IPS-18a (cell line): ENCODE results near the gene CUL4B.
"Not testable (repeated sequence)": the region's sequence is repeated elsewhere in the genome, so short reads cannot be mapped to it uniquely, and the experiment has no call there.

Source experiments
- H3K27ac ChIP-seq: one replicate; pipeline ENCODE4 v1.5.1; 2013; ENCODE audit warnings: low read length
- H3K27me3 ChIP-seq: one replicate; pipeline ENCODE4 v1.6.1; 2013; ENCODE audit warnings: mild to moderate bottlenecking, low read length; ENCODE audit not compliant: control insufficient read depth, insufficient read depth
- H3K36me3 ChIP-seq: one replicate; pipeline ENCODE4 v1.6.1; 2013; ENCODE audit warnings: low read depth, low read length; ENCODE audit not compliant: control insufficient read depth
- H3K4me1 ChIP-seq: one replicate; pipeline ENCODE4 v1.6.1; 2013; ENCODE audit warnings: low read depth, low read length; ENCODE audit not compliant: control insufficient read depth
- H3K4me3 ChIP-seq: one replicate; pipeline ENCODE4 v1.5.1; 2013; ENCODE audit warnings: low read length
- H3K9ac ChIP-seq: one replicate; pipeline ENCODE4 v1.6.1; 2013; ENCODE audit warnings: mild to moderate bottlenecking, low read length, moderate library complexity
- H3K9me3 ChIP-seq: one replicate; pipeline ENCODE4 v1.6.1; 2013; ENCODE audit warnings: low read depth, low read length; ENCODE audit not compliant: control insufficient read depth

The CUL4B gene

GRCh38 chrX:120512627-120513026 lies 48.1 kb downstream of the CUL4B start:
- Histone ChIP-seq H3K9ac (no peak overlapping the region), H3K36me3 (no peaks in the 10 kb centered on the region), H3K4me3 (no peak overlapping the region), H3K9me3 (no peaks in the 10 kb centered on the region), H3K4me1 (no peaks in the 10 kb centered on the region), H3K27ac (no peak overlapping the region), H3K27me3 (no peaks in the 10 kb centered on the region)

DNA sequence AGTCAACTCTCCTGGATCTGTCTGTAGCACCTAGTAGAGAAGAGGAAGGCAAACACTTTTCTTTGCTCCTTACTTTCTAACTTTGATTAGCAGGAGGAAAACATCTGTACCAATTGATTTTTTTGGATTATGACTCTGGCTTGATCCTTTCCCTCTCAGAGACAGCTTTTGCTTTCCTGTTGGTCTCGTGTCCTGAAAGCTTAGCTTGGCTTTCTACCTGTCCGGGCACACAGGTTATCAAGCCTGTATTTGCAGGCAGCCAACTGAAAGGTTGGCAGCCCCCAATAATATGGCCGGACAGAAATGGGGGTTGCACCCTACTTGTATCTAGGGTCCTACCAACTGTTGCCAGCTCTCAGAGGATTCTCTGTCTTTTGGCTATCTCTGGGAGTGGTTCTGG lies 48.5 kb downstream of the CUL4B start:
- Histone ChIP-seq H3K4me1 (no peaks in the 10 kb centered on the region), H3K4me3 (no peak overlapping the region), H3K9me3 (no peaks in the 10 kb centered on the region), H3K9ac (no peak overlapping the region), H3K27ac (no peak overlapping the region), H3K36me3 (no peaks in the 10 kb centered on the region), H3K27me3 (no peaks in the 10 kb centered on the region)

- H3K27ac ChIP-seq, result no peak overlapping the region
- no peaks in the 10 kb centered on the region for H3K4me1 ChIP-seq
- peaks cover 9% of the 10 kb centered on the region for H3K9me3 ChIP-seq
- H3K36me3 ChIP-seq, result no peaks in the 10 kb centered on the region
- H3K4me3 ChIP-seq, result no peak overlapping the region
- H3K27me3 ChIP-seq, result no peaks in the 10 kb centered on the region
- no peak overlapping the region for H3K9ac ChIP-seq
Observed at GRCh38 chrX:120504569-120504968, 56.2 kb downstream of the CUL4B start.

GRCh38 chrX:120499301-120500072 lies 61.3 kb downstream of the CUL4B start:
- H3K9me3 ChIP-seq, result peaks cover 9% of the 10 kb centered on the region
- no peak overlapping the region for H3K4me3 ChIP-seq
- no peak overlapping the region for H3K27ac ChIP-seq
- no peaks in the 10 kb centered on the region for H3K27me3 ChIP-seq
- H3K9ac ChIP-seq, result no peak overlapping the region
- H3K36me3 ChIP-seq, result no peaks in the 10 kb centered on the region
- H3K4me1 ChIP-seq, result no peaks in the 10 kb centered on the region

GRCh38 chrX:120490119-120490518 lies 70.6 kb downstream of the CUL4B start:
- H3K9ac ChIP-seq, H3K27me3 ChIP-seq: not testable (repeated sequence)
- peaks cover 15% of the 10 kb centered on the region for H3K9me3 ChIP-seq

DNA sequence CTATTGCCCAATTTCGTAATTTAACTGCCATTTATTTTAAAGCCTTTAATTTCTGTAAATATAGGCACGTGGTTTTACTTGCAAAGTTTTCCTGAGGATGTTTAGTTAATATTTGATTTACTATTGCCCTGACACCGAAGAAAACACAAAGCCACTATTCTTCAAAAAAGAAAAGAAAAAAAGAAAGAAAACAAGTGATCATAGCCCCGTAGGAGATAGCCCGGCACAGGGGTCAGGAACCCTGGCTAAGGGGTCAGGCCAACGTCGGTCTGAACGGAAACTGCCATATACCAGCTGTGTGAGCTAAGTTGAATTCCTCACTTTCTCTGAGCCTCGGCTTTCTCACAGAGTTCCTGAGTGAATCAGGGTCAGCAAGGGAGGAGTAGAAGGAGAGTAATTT lies 74.0 kb downstream of the CUL4B start:
- no peaks in the 10 kb centered on the region for H3K4me1 ChIP-seq
- no peaks in the 10 kb centered on the region for H3K36me3 ChIP-seq

More at GRCh38 chrX:120490119-120490518, 70.6 kb downstream of the CUL4B start:
- H3K27ac ChIP-seq, H3K36me3 ChIP-seq, H3K4me3 ChIP-seq, H3K4me1 ChIP-seq: not testable (repeated sequence)

DNA sequence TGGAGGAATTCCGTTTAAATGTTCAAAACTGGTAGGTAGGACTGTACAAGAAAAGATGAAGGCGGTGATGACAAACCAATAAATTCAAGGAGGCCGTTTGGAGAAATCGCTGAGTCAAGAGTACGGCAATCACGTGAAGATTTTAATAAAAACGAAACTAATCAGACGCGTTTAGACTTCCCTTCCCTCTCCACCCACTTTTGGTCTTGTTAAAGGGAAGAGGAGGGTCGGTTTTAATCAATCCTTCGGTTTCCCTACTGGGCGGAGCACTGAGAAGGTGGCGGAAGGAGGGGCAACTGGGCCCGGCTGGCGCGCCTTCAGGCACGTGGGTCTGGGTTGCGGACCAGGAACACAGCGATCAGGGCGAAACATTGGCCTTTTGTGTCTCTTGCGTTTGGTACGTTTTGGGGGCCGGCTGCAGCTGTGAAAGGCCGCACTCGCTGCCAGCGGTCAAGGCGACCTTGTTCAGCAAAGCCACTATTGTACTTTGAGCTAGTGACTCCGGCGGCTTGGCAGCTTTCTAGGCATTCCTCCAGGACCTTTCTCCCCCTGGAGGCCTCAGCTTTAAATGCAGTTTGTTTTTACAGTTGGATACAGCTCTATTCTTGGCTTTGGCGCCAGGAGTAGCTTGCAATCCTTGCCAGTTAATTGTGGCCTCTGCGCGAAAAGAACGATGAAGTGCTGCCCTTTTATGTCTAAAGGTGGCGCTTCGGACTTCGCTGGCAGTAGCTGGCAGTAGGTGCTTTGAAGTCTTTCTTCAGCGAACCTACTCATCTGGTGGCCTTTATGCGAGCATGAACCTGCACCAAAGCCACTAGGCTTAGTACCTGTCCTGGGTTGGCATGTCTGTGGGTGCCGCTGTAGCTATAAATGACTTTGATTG lies 74.9 kb downstream of the CUL4B start:
- peaks cover 15% of the 10 kb centered on the region for H3K9me3 ChIP-seq
- peak overlapping the region; percentile 38 for H3K27ac ChIP-seq
- no peaks in the 10 kb centered on the region for H3K4me1 ChIP-seq
- no peaks in the 10 kb centered on the region for H3K36me3 ChIP-seq
- peak overlapping the region; percentile 36 for H3K4me3 ChIP-seq
- H3K27me3 ChIP-seq, result no peaks in the 10 kb centered on the region
- peak overlapping the region; percentile 66 for H3K9ac ChIP-seq

More for the DNA sequence above, 74.0 kb downstream of the CUL4B start:
- Histone ChIP-seq H3K27ac (no peak overlapping the region), H3K9me3 (peaks cover 17% of the 10 kb centered on the region), H3K4me3 (no peak overlapping the region), H3K9ac (no peak overlapping the region), H3K27me3 (no peaks in the 10 kb centered on the region)

DNA sequence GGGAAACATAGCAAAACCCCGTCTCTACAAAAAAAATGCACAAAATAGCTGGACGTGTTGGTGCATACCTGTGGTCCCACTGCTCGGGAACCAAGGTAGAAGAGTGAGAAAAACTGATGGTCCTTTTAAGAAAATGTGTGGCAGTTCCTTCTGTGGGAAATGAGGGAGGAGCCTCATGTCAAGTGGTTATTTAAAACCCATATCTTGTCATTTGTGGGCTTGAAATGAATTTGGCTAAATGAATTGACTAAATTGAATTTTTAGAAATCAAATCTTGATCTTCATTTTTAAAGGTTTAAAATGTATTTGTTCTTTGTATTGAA lies 75.5 kb downstream of the CUL4B start:
- Histone ChIP-seq H3K27me3 (no peaks in the 10 kb centered on the region), H3K9me3 (peaks cover 20% of the 10 kb centered on the region), H3K4me3 (peak overlapping the region; percentile 36), H3K9ac (peak overlapping the region; percentile 66), H3K4me1 (no peaks in the 10 kb centered on the region), H3K27ac (no peak overlapping the region), H3K36me3 (no peaks in the 10 kb centered on the region)

DNA sequence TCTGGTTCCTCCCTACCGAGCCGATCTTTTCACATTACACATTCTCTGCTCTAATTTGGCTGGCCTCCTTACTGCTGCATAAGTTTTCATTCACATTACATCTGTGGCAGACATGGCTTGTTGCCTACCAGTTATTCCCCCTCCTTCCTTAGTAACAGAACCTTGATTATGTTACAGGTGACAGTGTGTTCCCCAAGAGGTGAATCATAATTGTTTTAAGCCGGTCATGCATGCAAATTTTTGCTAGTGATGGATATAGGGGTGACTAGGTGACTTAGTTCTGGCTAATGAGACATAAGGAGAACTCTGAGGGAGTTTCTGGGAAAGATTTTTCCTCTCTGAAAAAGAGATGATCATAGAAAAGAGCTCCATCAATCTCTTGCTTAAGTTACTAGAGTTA lies 83.3 kb downstream of the CUL4B start:
- no peaks in the 10 kb centered on the region for H3K36me3 ChIP-seq
- no peak overlapping the region for H3K4me3 ChIP-seq
- H3K27me3 ChIP-seq, result no peaks in the 10 kb centered on the region
- no peaks in the 10 kb centered on the region for H3K4me1 ChIP-seq
- H3K9ac ChIP-seq, result no peak overlapping the region
- no peak overlapping the region for H3K27ac ChIP-seq
- peaks cover 15% of the 10 kb centered on the region for H3K9me3 ChIP-seq

DNA sequence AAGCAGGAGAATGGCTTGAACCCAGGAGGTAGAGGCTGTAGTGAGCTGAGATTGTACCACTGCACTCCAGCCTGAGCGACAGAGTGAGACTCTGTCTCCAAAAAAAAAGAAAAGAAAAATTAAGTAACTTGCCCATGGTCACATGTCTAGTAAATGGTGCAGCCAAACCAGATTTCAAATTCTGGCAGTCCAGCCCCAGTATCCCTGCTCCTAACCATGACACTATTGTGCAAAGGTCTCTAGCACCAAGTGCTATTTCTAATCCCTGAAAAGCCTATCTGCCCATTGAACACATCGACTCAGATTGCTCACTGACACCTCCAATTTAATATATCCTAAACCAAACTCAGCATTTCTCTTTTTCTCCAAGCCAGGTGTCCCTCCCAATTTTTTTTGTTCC lies 84.0 kb downstream of the CUL4B start:
- H3K4me1 ChIP-seq, result no peaks in the 10 kb centered on the region

DNA sequence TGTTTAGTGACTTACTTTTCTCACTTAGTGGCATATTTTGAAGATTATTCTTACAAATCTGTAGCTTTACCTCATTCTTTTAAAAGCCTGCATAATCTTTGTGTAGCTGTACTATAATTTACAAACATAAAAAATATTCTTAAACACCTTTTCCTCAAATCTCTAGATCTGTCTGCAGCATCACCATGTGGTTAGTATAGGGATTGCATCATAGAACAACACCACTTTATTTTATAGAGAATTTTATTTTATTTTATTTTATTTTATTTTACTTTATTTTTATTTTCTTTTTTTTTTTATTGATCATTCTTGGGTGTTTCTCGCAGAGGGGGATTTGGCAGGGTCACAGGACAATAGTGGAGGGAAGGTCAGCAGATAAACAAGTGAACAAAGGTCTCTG lies 85.3 kb downstream of the CUL4B start:
- H3K36me3 ChIP-seq, H3K4me1 ChIP-seq, H3K27ac ChIP-seq, H3K27me3 ChIP-seq, H3K9ac ChIP-seq, H3K4me3 ChIP-seq: not testable (repeated sequence)
- H3K9me3 ChIP-seq, result peaks cover 17% of the 10 kb centered on the region

More for the DNA sequence above, 84.0 kb downstream of the CUL4B start:
- Histone ChIP-seq H3K36me3 (no peaks in the 10 kb centered on the region), H3K9me3 (peaks cover 15% of the 10 kb centered on the region), H3K9ac (no peak overlapping the region), H3K27ac (no peak overlapping the region), H3K27me3 (no peaks in the 10 kb centered on the region), H3K4me3 (no peak overlapping the region)
